ENCODE results near the gene TXNDC17.

The TXNDC17 gene

GRCh38 chr17:6605142-6605541 lies 35.7 kb upstream of the TXNDC17 start:
- H3K36me3 ChIP-seq (ENCODE audit: insufficient read depth, low read length) = peaks cover 28% of the 10 kb centered on the region

GRCh38 chr17:6608321-6608720 lies 32.5 kb upstream of the TXNDC17 start:
- no peak overlapping the region for H3K4me3 ChIP-seq (ENCODE audit: low read depth, low read length)
- no peak overlapping the region for H2AFZ ChIP-seq (ENCODE audit: low read length, unreplicated experiment)
- H3K79me2 ChIP-seq (ENCODE audit: control insufficient read depth, insufficient read depth, low read length, unreplicated experiment) = no peaks in the 10 kb centered on the region
- H3K4me1 ChIP-seq (ENCODE audit: control insufficient read depth, insufficient read depth, low read length, unreplicated experiment) = peaks cover 7% of the 10 kb centered on the region
- H3K36me3 ChIP-seq (ENCODE audit: insufficient read depth, low read length) = peaks cover 18% of the 10 kb centered on the region
- no peaks in the 10 kb centered on the region for H3K27me3 ChIP-seq (ENCODE audit: insufficient read depth, low read length)
- H3K27ac ChIP-seq (ENCODE audit: low read depth, low read length) = no peak overlapping the region

More at GRCh38 chr17:6605142-6605541, 35.7 kb upstream of the TXNDC17 start:
- Histone ChIP-seq H3K27ac (ENCODE audit: low read depth, low read length) (no peak overlapping the region), H3K4me3 (ENCODE audit: low read depth, low read length) (no peak overlapping the region), H3K27me3 (ENCODE audit: insufficient read depth, low read length) (no peaks in the 10 kb centered on the region), H3K4me1 (ENCODE audit: control insufficient read depth, insufficient read depth, low read length, unreplicated experiment) (peaks cover 7% of the 10 kb centered on the region), H2AFZ (ENCODE audit: low read length, unreplicated experiment) (no peak overlapping the region), H3K79me2 (ENCODE audit: control insufficient read depth, insufficient read depth, low read length, unreplicated experiment) (no peaks in the 10 kb centered on the region)

- H3K27me3 ChIP-seq (ENCODE audit: insufficient read depth, low read length) = no peaks in the 10 kb centered on the region
- no peak overlapping the region for H2AFZ ChIP-seq (ENCODE audit: low read length, unreplicated experiment)
- no peak overlapping the region for H3K4me3 ChIP-seq (ENCODE audit: low read depth, low read length)
- H3K79me2 ChIP-seq (ENCODE audit: control insufficient read depth, insufficient read depth, low read length, unreplicated experiment) = peaks cover 5% of the 10 kb centered on the region
- no peak overlapping the region for H3K27ac ChIP-seq (ENCODE audit: low read depth, low read length)
- peaks cover 23% of the 10 kb centered on the region for H3K36me3 ChIP-seq (ENCODE audit: insufficient read depth, low read length)
- H3K4me1 ChIP-seq (ENCODE audit: control insufficient read depth, insufficient read depth, low read length, unreplicated experiment) = peaks cover 7% of the 10 kb centered on the region
These were observed 30.8 kb upstream of the TXNDC17 start for GRCh38 chr17:6610011-6610410.

GRCh38 chr17:6611231-6611630 lies 29.6 kb upstream of the TXNDC17 start:
- peaks cover 5% of the 10 kb centered on the region for H3K79me2 ChIP-seq (ENCODE audit: control insufficient read depth, insufficient read depth, low read length, unreplicated experiment)
- no peaks in the 10 kb centered on the region for H3K27me3 ChIP-seq (ENCODE audit: insufficient read depth, low read length)
- peaks cover 7% of the 10 kb centered on the region for H3K4me1 ChIP-seq (ENCODE audit: control insufficient read depth, insufficient read depth, low read length, unreplicated experiment)
- H3K36me3 ChIP-seq (ENCODE audit: insufficient read depth, low read length) = peaks cover 26% of the 10 kb centered on the region
- no peak overlapping the region for H3K4me3 ChIP-seq (ENCODE audit: low read depth, low read length)
- no peak overlapping the region for H3K27ac ChIP-seq (ENCODE audit: low read depth, low read length)
- H2AFZ ChIP-seq (ENCODE audit: low read length, unreplicated experiment) = no peak overlapping the region

- peaks cover 22% of the 10 kb centered on the region for H3K4me1 ChIP-seq (ENCODE audit: control insufficient read depth, insufficient read depth, low read length, unreplicated experiment)
- no peak overlapping the region for H3K27ac ChIP-seq (ENCODE audit: low read depth, low read length)
- H3K27me3 ChIP-seq (ENCODE audit: insufficient read depth, low read length) = no peaks in the 10 kb centered on the region
- peaks cover 34% of the 10 kb centered on the region for H3K36me3 ChIP-seq (ENCODE audit: insufficient read depth, low read length)
- no peak overlapping the region for H3K4me3 ChIP-seq (ENCODE audit: low read depth, low read length)
- H2AFZ ChIP-seq (ENCODE audit: low read length, unreplicated experiment) = no peak overlapping the region
- H3K79me2 ChIP-seq (ENCODE audit: control insufficient read depth, insufficient read depth, low read length, unreplicated experiment) = peaks cover 9% of the 10 kb centered on the region
These were observed 16.9 kb upstream of the TXNDC17 start for GRCh38 chr17:6623941-6624340.

GRCh38 chr17:6626616-6627015 lies 14.2 kb upstream of the TXNDC17 start:
- H3K4me1 ChIP-seq (ENCODE audit: control insufficient read depth, insufficient read depth, low read length, unreplicated experiment) = peaks cover 22% of the 10 kb centered on the region
- H3K79me2 ChIP-seq (ENCODE audit: control insufficient read depth, insufficient read depth, low read length, unreplicated experiment) = peaks cover 9% of the 10 kb centered on the region
- H3K27me3 ChIP-seq (ENCODE audit: insufficient read depth, low read length) = no peaks in the 10 kb centered on the region
- no peak overlapping the region for H2AFZ ChIP-seq (ENCODE audit: low read length, unreplicated experiment)
- H3K36me3 ChIP-seq (ENCODE audit: insufficient read depth, low read length) = peaks cover 25% of the 10 kb centered on the region
- H3K4me3 ChIP-seq (ENCODE audit: low read depth, low read length) = peak overlapping the region; percentile 25; the same call in 1 of the 2 replicates
- peak overlapping the region; percentile 35; the same call in 1 of the 2 replicates for H3K27ac ChIP-seq (ENCODE audit: low read depth, low read length)

- peaks cover 25% of the 10 kb centered on the region for H3K36me3 ChIP-seq (ENCODE audit: insufficient read depth, low read length)
- peak overlapping the region; percentile 25; the same call in 1 of the 2 replicates for H3K4me3 ChIP-seq (ENCODE audit: low read depth, low read length)
- no peak overlapping the region for H2AFZ ChIP-seq (ENCODE audit: low read length, unreplicated experiment)
- H3K27me3 ChIP-seq (ENCODE audit: insufficient read depth, low read length) = no peaks in the 10 kb centered on the region
- H3K27ac ChIP-seq (ENCODE audit: low read depth, low read length) = peak overlapping the region; percentile 35; the same call in 1 of the 2 replicates
- H3K79me2 ChIP-seq (ENCODE audit: control insufficient read depth, insufficient read depth, low read length, unreplicated experiment) = peaks cover 9% of the 10 kb centered on the region
- peaks cover 22% of the 10 kb centered on the region for H3K4me1 ChIP-seq (ENCODE audit: control insufficient read depth, insufficient read depth, low read length, unreplicated experiment)
These were observed 13.8 kb upstream of the TXNDC17 start for GRCh38 chr17:6627019-6627418.

GRCh38 chr17:6630390-6630789 lies 10.5 kb upstream of the TXNDC17 start:
- H3K4me3 ChIP-seq (ENCODE audit: low read depth, low read length) = no peak overlapping the region
- no peak overlapping the region for H3K27ac ChIP-seq (ENCODE audit: low read depth, low read length)
- H3K4me1 ChIP-seq (ENCODE audit: control insufficient read depth, insufficient read depth, low read length, unreplicated experiment) = peaks cover 11% of the 10 kb centered on the region
- H3K79me2 ChIP-seq (ENCODE audit: control insufficient read depth, insufficient read depth, low read length, unreplicated experiment) = peaks cover 13% of the 10 kb centered on the region
- no peak overlapping the region for H2AFZ ChIP-seq (ENCODE audit: low read length, unreplicated experiment)
- H3K36me3 ChIP-seq (ENCODE audit: insufficient read depth, low read length) = peaks cover 39% of the 10 kb centered on the region
- H3K27me3 ChIP-seq (ENCODE audit: insufficient read depth, low read length) = no peaks in the 10 kb centered on the region

- no peak overlapping the region for H3K27ac ChIP-seq (ENCODE audit: low read depth, low read length)
- peaks cover 35% of the 10 kb centered on the region for H3K36me3 ChIP-seq (ENCODE audit: insufficient read depth, low read length)
These were observed 8.3 kb upstream of the TXNDC17 start for GRCh38 chr17:6632530-6632929.

GRCh38 chr17:6633263-6633662 lies 7.6 kb upstream of the TXNDC17 start:
- Histone ChIP-seq H3K4me3 (ENCODE audit: low read depth, low read length) (no peak overlapping the region), H3K27me3 (ENCODE audit: insufficient read depth, low read length) (no peaks in the 10 kb centered on the region), H3K27ac (ENCODE audit: low read depth, low read length) (no peak overlapping the region), H2AFZ (ENCODE audit: low read length, unreplicated experiment) (no peak overlapping the region), H3K4me1 (ENCODE audit: control insufficient read depth, insufficient read depth, low read length, unreplicated experiment) (no peaks in the 10 kb centered on the region), H3K79me2 (ENCODE audit: control insufficient read depth, insufficient read depth, low read length, unreplicated experiment) (peaks cover 4% of the 10 kb centered on the region), H3K36me3 (ENCODE audit: insufficient read depth, low read length) (peaks cover 35% of the 10 kb centered on the region)

More at GRCh38 chr17:6632530-6632929, 8.3 kb upstream of the TXNDC17 start:
- Histone ChIP-seq H3K79me2 (ENCODE audit: control insufficient read depth, insufficient read depth, low read length, unreplicated experiment) (peaks cover 4% of the 10 kb centered on the region), H3K4me3 (ENCODE audit: low read depth, low read length) (no peak overlapping the region), H3K4me1 (ENCODE audit: control insufficient read depth, insufficient read depth, low read length, unreplicated experiment) (peaks cover 1% of the 10 kb centered on the region), H3K27me3 (ENCODE audit: insufficient read depth, low read length) (no peaks in the 10 kb centered on the region), H2AFZ (ENCODE audit: low read length, unreplicated experiment) (no peak overlapping the region)

- no peak overlapping the region for H2AFZ ChIP-seq (ENCODE audit: low read length, unreplicated experiment)
- no peaks in the 10 kb centered on the region for H3K27me3 ChIP-seq (ENCODE audit: insufficient read depth, low read length)
- H3K79me2 ChIP-seq (ENCODE audit: control insufficient read depth, insufficient read depth, low read length, unreplicated experiment) = peaks cover 21% of the 10 kb centered on the region
- H3K27ac ChIP-seq (ENCODE audit: low read depth, low read length) = no peak overlapping the region
- H3K4me1 ChIP-seq (ENCODE audit: control insufficient read depth, insufficient read depth, low read length, unreplicated experiment) = peaks cover 4% of the 10 kb centered on the region
- peaks cover 24% of the 10 kb centered on the region for H3K36me3 ChIP-seq (ENCODE audit: insufficient read depth, low read length)
- H3K4me3 ChIP-seq (ENCODE audit: low read depth, low read length) = no peak overlapping the region
These were observed 4.8 kb upstream of the TXNDC17 start for GRCh38 chr17:6636105-6636504.
